ENCODE results near the gene DGKG. TPM values are rescaled to one million over a fixed set of nuclear protein-coding genes. Genes with fewer than 3 reads are reported as not detected.

Gene DGKG
- total and polyA plus RNA-seq, 9 of the 15 experiments (the other 6 are each of a cell fraction or from before 2014, with no cell fraction given): 0.01 to 0.36 (median 0.15) TPM

DNA sequence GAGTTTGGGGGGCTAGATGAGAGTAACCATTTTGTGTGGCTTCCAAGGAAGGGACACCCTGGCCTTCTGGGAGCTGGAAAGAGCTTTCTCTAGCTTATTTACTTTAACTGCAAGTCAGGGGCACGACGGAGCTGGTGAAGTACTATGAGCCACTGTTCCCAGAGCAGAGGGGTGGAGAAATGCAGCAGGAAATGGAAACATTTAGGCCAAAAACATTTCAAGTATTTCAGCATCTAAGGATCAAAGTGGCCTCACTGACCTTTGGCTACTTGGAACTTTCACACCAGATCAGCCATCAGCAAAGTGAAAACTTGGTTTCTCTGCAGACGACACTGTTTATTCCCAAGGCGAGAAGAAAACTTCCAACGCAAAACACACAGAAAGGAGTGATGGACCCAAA is 7.9 kb downstream of the DGKG start (continued):
- TF ChIP-seq, protein P1, sequence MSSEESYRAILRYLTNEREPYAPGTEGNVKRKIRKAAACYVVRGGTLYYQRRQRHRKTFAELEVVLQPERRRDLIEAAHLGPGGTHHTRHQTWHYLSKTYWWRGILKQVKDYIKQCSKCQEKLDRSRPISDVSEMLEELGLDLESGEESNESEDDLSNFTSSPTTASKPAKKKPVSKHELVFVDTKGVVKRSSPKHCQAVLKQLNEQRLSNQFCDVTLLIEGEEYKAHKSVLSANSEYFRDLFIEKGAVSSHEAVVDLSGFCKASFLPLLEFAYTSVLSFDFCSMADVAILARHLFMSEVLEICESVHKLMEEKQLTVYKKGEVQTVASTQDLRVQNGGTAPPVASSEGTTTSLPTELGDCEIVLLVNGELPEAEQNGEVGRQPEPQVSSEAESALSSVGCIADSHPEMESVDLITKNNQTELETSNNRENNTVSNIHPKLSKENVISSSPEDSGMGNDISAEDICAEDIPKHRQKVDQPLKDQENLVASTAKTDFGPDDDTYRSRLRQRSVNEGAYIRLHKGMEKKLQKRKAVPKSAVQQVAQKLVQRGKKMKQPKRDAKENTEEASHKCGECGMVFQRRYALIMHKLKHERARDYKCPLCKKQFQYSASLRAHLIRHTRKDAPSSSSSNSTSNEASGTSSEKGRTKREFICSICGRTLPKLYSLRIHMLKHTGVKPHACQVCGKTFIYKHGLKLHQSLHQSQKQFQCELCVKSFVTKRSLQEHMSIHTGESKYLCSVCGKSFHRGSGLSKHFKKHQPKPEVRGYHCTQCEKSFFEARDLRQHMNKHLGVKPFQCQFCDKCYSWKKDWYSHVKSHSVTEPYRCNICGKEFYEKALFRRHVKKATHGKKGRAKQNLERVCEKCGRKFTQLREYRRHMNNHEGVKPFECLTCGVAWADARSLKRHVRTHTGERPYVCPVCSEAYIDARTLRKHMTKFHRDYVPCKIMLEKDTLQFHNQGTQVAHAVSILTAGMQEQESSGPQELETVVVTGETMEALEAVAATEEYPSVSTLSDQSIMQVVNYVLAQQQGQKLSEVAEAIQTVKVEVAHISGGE (CRISPR knock-in tag; IDR thresholded peaks at IDR 0.05): no peak
- TF ChIP-seq SLC30A9 (CRISPR knock-in tag; IDR thresholded peaks at IDR 0.05) (no peak), ZNF766 (CRISPR knock-in tag; conservative IDR thresholded peaks at IDR 0.05) (no peak), SREBF1 (IDR thresholded peaks at IDR 0.05; ENCODE audit: borderline replicate concordance, low read depth, low read length) (no peak), ZNF830 (CRISPR knock-in tag; IDR thresholded peaks at IDR 0.05) (no peak)
- TF ChIP-seq, protein P2, sequence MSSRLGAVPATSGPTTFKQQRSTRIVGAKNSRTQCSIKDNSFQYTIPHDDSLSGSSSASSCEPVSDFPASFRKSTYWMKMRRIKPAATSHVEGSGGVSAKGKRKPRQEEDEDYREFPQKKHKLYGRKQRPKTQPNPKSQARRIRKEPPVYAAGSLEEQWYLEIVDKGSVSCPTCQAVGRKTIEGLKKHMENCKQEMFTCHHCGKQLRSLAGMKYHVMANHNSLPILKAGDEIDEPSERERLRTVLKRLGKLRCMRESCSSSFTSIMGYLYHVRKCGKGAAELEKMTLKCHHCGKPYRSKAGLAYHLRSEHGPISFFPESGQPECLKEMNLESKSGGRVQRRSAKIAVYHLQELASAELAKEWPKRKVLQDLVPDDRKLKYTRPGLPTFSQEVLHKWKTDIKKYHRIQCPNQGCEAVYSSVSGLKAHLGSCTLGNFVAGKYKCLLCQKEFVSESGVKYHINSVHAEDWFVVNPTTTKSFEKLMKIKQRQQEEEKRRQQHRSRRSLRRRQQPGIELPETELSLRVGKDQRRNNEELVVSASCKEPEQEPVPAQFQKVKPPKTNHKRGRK (tag; IDR thresholded peaks at IDR 0.05): no peak
